Ishikawa (cell line): ENCODE data around the gene MALT1.

Experiments
- CEBPB ChIP-seq: IDR thresholded peaks from 2 replicates; pipeline ENCODE4 v1.6.1; 2012
- CREB1 ChIP-seq: IDR thresholded peaks from 2 replicates; pipeline ENCODE4 v1.6.1; 2012; ENCODE audit warnings: low read depth
- EGR1 ChIP-seq: IDR thresholded peaks from 2 replicates; pipeline ENCODE4 v1.6.1; 2012
- EP300 ChIP-seq: IDR thresholded peaks from 2 replicates; pipeline ENCODE4 v1.6.1; 2012; ENCODE audit warnings: borderline replicate concordance
- FOXM1 ChIP-seq: IDR thresholded peaks from 2 replicates; pipeline ENCODE4 v1.6.1; 2012; ENCODE audit warnings: low read depth, borderline replicate concordance
- MAX ChIP-seq: IDR thresholded peaks from 2 replicates; pipeline ENCODE4 v1.6.1; 2012
- NFIC ChIP-seq: IDR thresholded peaks from 2 replicates; pipeline ENCODE4 v1.6.1; 2012
- RAD21 ChIP-seq: IDR thresholded peaks from 2 replicates; pipeline ENCODE4 v1.6.1; 2012; ENCODE audit warnings: low read depth
- REST ChIP-seq: IDR thresholded peaks from 2 replicates; pipeline ENCODE4 v1.6.1; 2012; ENCODE audit warnings: low read depth, mild to moderate bottlenecking
- TAF1 ChIP-seq: IDR thresholded peaks from 2 replicates; pipeline ENCODE4 v1.6.1; 2012; ENCODE audit warnings: low read depth, mild to moderate bottlenecking
- TCF12 ChIP-seq: IDR thresholded peaks from 2 replicates; pipeline ENCODE4 v1.6.1; 2012; ENCODE audit warnings: low read depth
- TEAD4 ChIP-seq: IDR thresholded peaks from 2 replicates; pipeline ENCODE4 v1.6.1; 2012
- USF1 ChIP-seq: IDR thresholded peaks from 2 replicates; pipeline ENCODE4 v1.6.1; 2012
- YY1 ChIP-seq: IDR thresholded peaks from 2 replicates; pipeline ENCODE4 v1.6.1; 2012; ENCODE audit warnings: low read depth
- ZBTB7A ChIP-seq: IDR thresholded peaks from 2 replicates; pipeline ENCODE4 v1.6.1; 2012; ENCODE audit warnings: low read depth

The MALT1 gene

DNA sequence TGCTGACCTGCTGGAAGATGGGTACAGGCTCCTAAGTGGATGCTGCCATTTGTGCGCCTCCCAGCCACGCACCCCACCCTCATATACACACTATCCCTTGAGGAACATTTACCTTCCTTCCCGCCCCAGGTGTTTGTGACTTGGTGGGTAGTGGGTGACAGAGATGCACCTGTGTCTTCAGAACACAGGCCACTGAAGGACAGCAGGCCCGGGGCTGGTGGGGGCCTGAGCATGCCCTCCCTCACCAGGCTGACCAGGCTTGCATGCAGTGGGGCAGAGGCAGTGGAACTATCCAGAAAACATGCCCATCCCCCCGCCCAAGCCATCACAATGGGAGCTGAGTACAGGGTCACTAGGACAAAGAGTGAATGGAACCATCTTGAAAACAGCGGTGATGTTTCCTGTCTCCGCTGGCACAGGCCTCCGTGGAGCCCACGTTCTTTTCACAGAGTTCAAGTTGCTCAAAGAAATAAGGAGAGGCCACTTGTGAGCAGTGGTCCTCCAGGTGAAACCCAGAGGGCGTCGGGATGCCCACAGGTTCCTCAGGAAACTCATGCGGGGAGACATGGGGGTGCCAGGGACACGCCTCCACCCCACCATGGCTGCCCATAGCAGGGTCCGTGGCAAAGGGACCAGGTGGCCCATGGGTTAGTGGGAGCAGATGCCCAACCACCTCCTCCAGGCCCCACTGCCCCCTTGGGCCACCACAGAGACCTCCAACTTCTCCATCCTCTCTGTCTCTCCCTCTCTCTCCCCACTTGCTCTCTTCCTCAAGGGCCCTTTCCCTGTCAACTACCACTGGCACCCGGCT lies 90.9 kb downstream of the MALT1 start:
- TF ChIP-seq REST (no peak), USF1 (no peak), FOXM1 (no peak), EP300 (no peak), CEBPB (no peak), TEAD4 (no peak), TCF12 (no peak)

DNA sequence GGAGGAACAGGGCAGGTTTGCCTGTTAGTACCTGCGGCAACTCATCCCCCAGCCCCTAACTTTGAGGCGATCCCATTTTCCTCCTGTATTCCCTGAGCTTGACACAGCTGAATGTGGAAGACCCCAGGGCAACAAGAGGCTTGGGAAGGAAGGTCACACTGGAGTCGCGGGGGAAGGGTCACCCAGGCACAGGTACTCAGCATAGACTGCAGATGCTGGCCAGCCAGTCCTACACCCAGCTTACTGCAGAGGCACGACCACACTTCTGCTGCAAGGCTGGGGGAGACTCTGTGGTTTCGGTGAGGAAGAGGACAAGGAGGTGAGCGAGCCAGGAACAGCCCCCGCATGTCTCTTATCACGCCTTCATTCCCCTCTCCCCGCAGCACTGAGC lies 91.5 kb downstream of the MALT1 start:
- no peak for TF ChIP-seq YY1
- TF ChIP-seq RAD21 = no peak
- no peak for TF ChIP-seq EGR1
- TF ChIP-seq USF1 = no peak
- TF ChIP-seq CEBPB = no peak

GRCh38 chr18:58766164-58766563 lies 94.9 kb downstream of the MALT1 start:
- no peak for TF ChIP-seq USF1
- no peak for TF ChIP-seq MAX
- TF ChIP-seq NFIC = no peak
- no peak for TF ChIP-seq FOXM1
- no peak for TF ChIP-seq EP300
- no peak for TF ChIP-seq YY1
- no peak for TF ChIP-seq CREB1
- no peak for TF ChIP-seq EGR1
- no peak for TF ChIP-seq RAD21
- no peak for TF ChIP-seq TCF12
- no peak for TF ChIP-seq REST
- TF ChIP-seq TEAD4 = no peak
- no peak for TF ChIP-seq CEBPB
- no peak for TF ChIP-seq ZBTB7A
- TF ChIP-seq TAF1 = no peak

DNA sequence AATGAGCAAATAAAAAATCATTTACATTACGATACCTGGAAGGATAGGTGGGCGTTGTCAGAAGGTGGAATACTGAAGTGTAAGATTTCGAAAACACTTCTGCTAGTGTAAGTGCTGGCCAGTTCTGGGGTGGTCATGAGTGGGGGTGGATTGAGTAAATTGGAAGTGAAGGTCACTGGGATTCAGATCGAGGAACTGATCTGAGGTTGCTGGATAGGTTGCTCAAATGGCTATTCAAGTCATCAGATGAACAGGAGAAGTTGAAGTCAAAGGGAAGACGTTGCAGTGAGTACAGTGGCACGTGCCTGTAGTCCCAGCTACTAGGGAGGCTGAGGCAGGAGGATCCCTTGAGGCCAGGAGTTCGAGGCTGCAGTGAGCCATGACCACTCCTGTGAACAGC lies 95.7 kb downstream of the MALT1 start:
- TF ChIP-seq CREB1 (no peak), YY1 (no peak), EP300 (no peak), TCF12 (no peak), MAX (no peak), USF1 (no peak), TEAD4 (no peak), FOXM1 (no peak), ZBTB7A (no peak), REST (no peak), RAD21 (no peak), TAF1 (no peak), NFIC (no peak), CEBPB (no peak), EGR1 (no peak)
